HEK293T (cell line): ENCODE measurements around the gene TTLL11.

Experiments
- CTCF ChIA-PET: fragments of 350-600 bp; formaldehyde crosslinking; extraction: SDS; loops from one replicate; lab custom pipeline; 2021; ENCODE audit warnings: antibody characterized with exemption, inconsistent platforms; lab: Yijun Ruan, JAX
- POLR2A ChIA-PET: fragments of 350-600 bp; formaldehyde crosslinking; extraction: SDS; loops from one replicate; lab custom pipeline; 2020; ENCODE audit warnings: antibody characterized with exemption, inconsistent platforms; lab: Yijun Ruan, JAX
- DNase-seq: peaks from one replicate; pipeline ENCODE4 v3.0.0; 2012; ENCODE audit warnings: mixed read lengths; ENCODE audit errors: extremely low spot score
- ARNT ChIP-seq: fragments of 450-650 bp; IDR thresholded peaks from 2 replicates; pipeline ENCODE4 v1.6.1; 2017; ENCODE audit warnings: mild to moderate bottlenecking
- BHLHE40 ChIP-seq: fragments of 450-650 bp; IDR thresholded peaks from 2 replicates; pipeline ENCODE4 v1.6.1; 2016; ENCODE audit warnings: mild to moderate bottlenecking, moderate library complexity, borderline replicate concordance
- CTBP1 ChIP-seq: fragments of 450-650 bp; IDR thresholded peaks from 2 replicates; pipeline ENCODE4 v1.6.1; 2016; ENCODE audit warnings: borderline replicate concordance
- ELF4 ChIP-seq: fragments of 450-650 bp; IDR thresholded peaks from 2 replicates; pipeline ENCODE4 v1.6.1; 2017; ENCODE audit warnings: antibody characterized with exemption
- FOXA1 ChIP-seq: fragments of 450-650 bp; IDR thresholded peaks from 2 replicates; pipeline ENCODE4 v1.6.1; 2016; ENCODE audit warnings: mild to moderate bottlenecking
- FOXK2 ChIP-seq: fragments of 450-650 bp; IDR thresholded peaks from 2 replicates; pipeline ENCODE4 v1.6.1; 2016; ENCODE audit warnings: mild to moderate bottlenecking
- FOXM1 ChIP-seq: fragments of 450-650 bp; IDR thresholded peaks from 2 replicates; pipeline ENCODE4 v1.6.1; 2017; ENCODE audit warnings: mild to moderate bottlenecking, borderline replicate concordance
- HDGF ChIP-seq: fragments of 450-650 bp; IDR thresholded peaks from 2 replicates; pipeline ENCODE4 v1.6.1; 2017; ENCODE audit warnings: antibody characterized with exemption, borderline replicate concordance
- L3MBTL2 ChIP-seq: fragments of 450-650 bp; conservative IDR thresholded peaks from 2 replicates; pipeline ENCODE4 v1.6.1; 2016; ENCODE audit warnings: mild to moderate bottlenecking
- LEF1 ChIP-seq: fragments of 450-650 bp; IDR thresholded peaks from 2 replicates; pipeline ENCODE4 v1.6.1; 2017; ENCODE audit warnings: mild to moderate bottlenecking, borderline replicate concordance
- NFRKB ChIP-seq: fragments of 450-650 bp; IDR thresholded peaks from 2 replicates; pipeline ENCODE4 v1.6.1; 2016; ENCODE audit warnings: mild to moderate bottlenecking, moderate library complexity
- SP1 ChIP-seq: fragments of 450-650 bp; IDR thresholded peaks from 2 replicates; pipeline ENCODE4 v1.6.1; 2017
- SUZ12 ChIP-seq: fragments of 450-650 bp; IDR thresholded peaks from 2 replicates; pipeline ENCODE4 v1.6.1; 2016; ENCODE audit warnings: mild to moderate bottlenecking
- TARDBP ChIP-seq: fragments of 450-650 bp; IDR thresholded peaks from 2 replicates; pipeline ENCODE4 v1.6.1; 2016
- TF ChIP-seq, protein P1 (sequence below): fragments of 450-650 bp; IDR thresholded peaks from 2 replicates; pipeline ENCODE4 v1.6.1; 2016

Gene TTLL11

DNA sequence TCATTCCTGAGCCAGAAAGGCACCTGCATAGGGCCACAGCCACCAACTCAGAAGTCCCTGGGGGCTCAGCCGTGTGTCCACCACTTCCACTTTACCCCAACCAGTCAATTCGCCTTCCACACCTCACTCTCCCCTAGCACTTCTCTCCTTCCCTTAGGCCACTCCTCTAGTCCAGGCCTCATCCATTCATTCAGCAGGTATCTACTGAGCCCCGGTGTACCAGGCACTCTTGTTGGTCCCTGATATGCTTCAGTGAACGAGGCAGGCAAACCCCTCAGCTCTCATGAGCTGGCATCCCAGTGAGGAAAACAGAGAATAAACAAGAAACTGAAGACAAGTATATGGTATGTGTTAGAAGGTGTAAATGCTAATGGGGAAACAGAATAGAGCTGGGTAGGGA lies 37.7 kb upstream of the TTLL11 start:
- ChIA-PET POLR2A (no interaction called here), CTCF (no interaction called here)
- TF ChIP-seq L3MBTL2: no peak
- no peak for TF ChIP-seq FOXM1
- TF ChIP-seq SP1: no peak
- no peak for TF ChIP-seq CTBP1
- no peak for DNase-seq

DNA sequence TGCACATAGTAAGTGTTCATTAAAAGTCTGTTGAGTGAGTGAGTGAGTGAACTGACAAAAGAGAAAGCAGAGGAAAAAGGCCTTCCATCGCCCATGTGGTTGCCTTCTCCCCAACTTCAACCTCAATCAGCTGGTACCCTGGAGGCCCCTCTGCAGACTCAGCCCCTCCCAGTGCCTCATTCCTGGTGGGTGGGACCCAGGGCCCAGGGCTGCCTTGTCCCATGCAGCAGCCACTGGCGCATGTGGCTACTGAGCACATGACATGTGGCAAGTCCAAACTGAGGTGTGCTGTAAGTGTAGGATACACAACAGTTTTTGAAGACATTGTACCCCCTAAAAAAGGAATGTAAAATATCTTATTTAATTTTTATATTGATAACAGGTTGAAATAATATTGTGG lies 36.9 kb upstream of the TTLL11 start:
- ChIA-PET CTCF (no interaction called here), POLR2A (no interaction called here)
- TF ChIP-seq HDGF: no peak
- TF ChIP-seq, protein P1, sequence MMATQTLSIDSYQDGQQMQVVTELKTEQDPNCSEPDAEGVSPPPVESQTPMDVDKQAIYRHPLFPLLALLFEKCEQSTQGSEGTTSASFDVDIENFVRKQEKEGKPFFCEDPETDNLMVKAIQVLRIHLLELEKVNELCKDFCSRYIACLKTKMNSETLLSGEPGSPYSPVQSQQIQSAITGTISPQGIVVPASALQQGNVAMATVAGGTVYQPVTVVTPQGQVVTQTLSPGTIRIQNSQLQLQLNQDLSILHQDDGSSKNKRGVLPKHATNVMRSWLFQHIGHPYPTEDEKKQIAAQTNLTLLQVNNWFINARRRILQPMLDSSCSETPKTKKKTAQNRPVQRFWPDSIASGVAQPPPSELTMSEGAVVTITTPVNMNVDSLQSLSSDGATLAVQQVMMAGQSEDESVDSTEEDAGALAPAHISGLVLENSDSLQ: no peak
- TF ChIP-seq CTBP1: no peak
- no peak for TF ChIP-seq FOXM1
- no peak for TF ChIP-seq BHLHE40
- no peak for TF ChIP-seq TARDBP
- no peak for TF ChIP-seq L3MBTL2
- DNase-seq: no peak

- DNase-seq: no peak
- CTCF ChIA-PET: no interaction called here
- POLR2A ChIA-PET: no interaction called here
- TF ChIP-seq SUZ12: no peak
- TF ChIP-seq FOXK2: no peak
- no peak for TF ChIP-seq FOXA1
- no peak for TF ChIP-seq HDGF
- TF ChIP-seq FOXM1: no peak
- no peak for TF ChIP-seq ARNT
- no peak for TF ChIP-seq CTBP1
These were observed 35.8 kb upstream of the TTLL11 start for GRCh38 chr9:122128969-122129343.

GRCh38 chr9:122128007-122128968 lies 35.2 kb upstream of the TTLL11 start:
- CTCF ChIA-PET: interaction anchor here (0.6 to 1.2 kb wide), 3 partner anchors 29 to 222 kb away, joined by 3 to 7 read pairs (median 3); no protein-coding TSS in a partner anchor
- DNase-seq: no peak
- TF ChIP-seq TARDBP (no peak), LEF1 (no peak), SP1 (no peak), L3MBTL2 (no peak), FOXK2 (no peak), HDGF (no peak), ARNT (no peak), FOXA1 (no peak), FOXM1 (no peak), BHLHE40 (no peak)
- TF ChIP-seq, protein P1: no peak
- POLR2A ChIA-PET: no interaction called here

DNA sequence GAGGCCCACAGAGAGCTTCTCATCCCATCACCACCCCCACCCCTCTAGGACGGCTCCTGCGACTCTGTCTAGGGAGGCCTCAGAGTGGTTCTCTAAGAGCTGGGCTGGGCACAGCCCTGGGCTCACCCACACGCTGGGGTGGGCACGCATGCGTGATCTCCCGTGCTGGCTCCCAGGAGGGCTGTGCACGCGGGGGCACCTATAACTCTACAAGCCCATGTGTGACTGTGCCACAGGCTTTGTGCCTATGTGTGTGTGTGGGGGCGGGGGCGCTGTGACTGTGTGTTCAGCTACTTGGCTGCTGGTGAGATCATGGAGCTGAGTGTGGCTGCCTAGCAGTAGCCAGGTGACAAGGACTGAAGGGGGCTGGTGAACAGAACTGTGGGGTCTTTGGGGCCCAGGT lies 34.3 kb upstream of the TTLL11 start:
- TF ChIP-seq NFRKB (no peak), SUZ12 (no peak), ELF4 (no peak), L3MBTL2 (no peak), SP1 (no peak), FOXA1 (no peak), FOXK2 (no peak), CTBP1 (no peak), FOXM1 (no peak)
- TF ChIP-seq, protein P1: no peak
- ChIA-PET CTCF (interaction anchor here (0.6 to 1.2 kb wide), 3 partner anchors 28 to 223 kb away, joined by 3 to 7 read pairs (median 3); no protein-coding TSS in a partner anchor), POLR2A (no interaction called here)
- no peak for DNase-seq

- TF ChIP-seq LEF1: no peak
- no peak for TF ChIP-seq TARDBP
- no peak for TF ChIP-seq NFRKB
- TF ChIP-seq BHLHE40: no peak
- TF ChIP-seq, protein P1: no peak
- no peak for TF ChIP-seq SP1
- TF ChIP-seq CTBP1: no peak
- ChIA-PET CTCF (interaction anchor here (0.7 to 4.6 kb wide), 6 partner anchors 27 to 224 kb away, joined by 3 to 55 read pairs (median 6); no protein-coding TSS in a partner anchor), POLR2A (no interaction called here)
- no peak for DNase-seq
These were observed 33.5 kb upstream of the TTLL11 start for GRCh38 chr9:122126331-122127261.
